ENCODE data around the gene EFCAB14. TPM values are rescaled to one million over a fixed set of nuclear protein-coding genes. Genes with fewer than 3 reads are reported as not detected.

EFCAB14 gene
- total RNA-seq, 1 experiment from 2014 or later: 86.8 TPM

DNA sequence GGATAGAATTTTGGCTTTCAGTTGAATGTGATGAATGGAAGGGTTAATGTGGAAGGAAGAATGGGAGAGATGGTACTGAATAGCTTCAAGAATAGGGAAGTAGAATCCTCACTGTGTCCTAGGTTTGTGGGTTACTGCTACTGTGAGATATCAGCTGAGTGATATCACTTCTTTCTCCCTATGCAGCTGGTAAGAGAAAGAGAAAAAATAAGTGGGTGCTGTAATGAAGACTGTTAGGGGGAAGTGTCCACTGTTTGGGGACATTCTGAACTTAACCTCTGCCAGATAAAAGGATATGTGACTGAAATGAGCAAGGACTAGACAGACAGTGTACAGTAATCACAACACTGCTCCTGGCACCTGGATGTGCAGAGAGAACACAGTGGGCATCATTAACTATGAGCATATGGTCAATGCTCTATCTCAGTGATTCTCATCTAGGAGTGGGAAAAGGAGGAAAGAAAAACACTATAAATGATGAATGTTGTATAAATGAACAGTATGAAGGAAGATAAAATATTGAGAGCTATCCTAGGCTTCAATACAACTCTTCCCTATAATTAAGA lies 76.7 kb downstream of the EFCAB14 start:
- BruUV-seq (replicated peaks): no TSS peak
- ChIA-PET CTCF (no interaction called here), POLR2A (no interaction called here)
- H3K27me3 ChIP-seq (ENCODE audit: control insufficient read depth, insufficient read depth, low read length): no peaks in the 10 kb centered on the region
- TF ChIP-seq SIN3A (IDR thresholded peaks at IDR 0.05; ENCODE audit: borderline replicate concordance, insufficient read depth, low read depth, low read length) (no peak), POLR2AphosphoS5 (IDR thresholded peaks at IDR 0.05; ENCODE audit: low read depth, low read length) (no peak), CTCF (IDR thresholded peaks at IDR 0.05) (no peak), REST (IDR thresholded peaks at IDR 0.05; ENCODE audit: insufficient read depth in 1 of 2, low read depth in 2 of 2, low read length in 1 of 2) (no peak), TCF7L2 (IDR thresholded peaks at IDR 0.05; ENCODE audit: low read depth, low read length) (no peak)
- H3K9me3 ChIP-seq (ENCODE audit: control insufficient read depth, insufficient read depth, low read depth, low read length): no peaks in the 10 kb centered on the region
- peak overlapping the region; percentile 89 for H3K27ac ChIP-seq (ENCODE audit: low read length)
- H3K4me3 ChIP-seq (ENCODE audit: low read depth in 2 of 2, low read length in 2 of 2): no peak overlapping the region
- DNase-seq (ENCODE audit: low read depth, low spot score) (no peak), ATAC-seq (no peak)
- intact Hi-C loops (cut with micrococcal nuclease; ENCODE audit: unreplicated experiment) (no loop called here), in situ Hi-C loops (cut with HindIII; ENCODE audit: low pct_unique_long_range_greater_than_20kb, low sequenced_read_pairs) (no loop called here)
- peaks cover 32% of the 10 kb centered on the region for H3K4me1 ChIP-seq (ENCODE audit: control insufficient read depth, insufficient read depth, low read length)
- no peaks in the 10 kb centered on the region for H3K36me3 ChIP-seq (ENCODE audit: control insufficient read depth, insufficient read depth, low read length)

- peak overlapping the region; percentile 36; the same call in 1 of the 2 replicates for H3K27ac ChIP-seq (ENCODE audit: low read length)
- H3K9me3 ChIP-seq (ENCODE audit: control insufficient read depth, insufficient read depth, low read depth, low read length): no peaks in the 10 kb centered on the region
- in situ Hi-C loops (cut with HindIII; ENCODE audit: low pct_unique_long_range_greater_than_20kb, low sequenced_read_pairs): no loop called here
- DNase-seq (ENCODE audit: low read depth, low spot score) (no peak), ATAC-seq (no peak)
- no peaks in the 10 kb centered on the region for H3K27me3 ChIP-seq (ENCODE audit: control insufficient read depth, insufficient read depth, low read length)
- peaks cover 25% of the 10 kb centered on the region for H3K4me1 ChIP-seq (ENCODE audit: control insufficient read depth, insufficient read depth, low read length)
- POLR2A ChIA-PET: no interaction called here
- no TSS peak for BruUV-seq (replicated peaks)
- no peaks in the 10 kb centered on the region for H3K36me3 ChIP-seq (ENCODE audit: control insufficient read depth, insufficient read depth, low read length)
- CTCF ChIA-PET: no interaction called here
- TF ChIP-seq CTCF (IDR thresholded peaks at IDR 0.05) (no peak), POLR2AphosphoS5 (IDR thresholded peaks at IDR 0.05; ENCODE audit: low read depth, low read length) (no peak), TCF7L2 (IDR thresholded peaks at IDR 0.05; ENCODE audit: low read depth, low read length) (no peak), SIN3A (IDR thresholded peaks at IDR 0.05; ENCODE audit: borderline replicate concordance, insufficient read depth, low read depth, low read length) (no peak), REST (IDR thresholded peaks at IDR 0.05; ENCODE audit: insufficient read depth in 1 of 2, low read depth in 2 of 2, low read length in 1 of 2) (no peak)
- no peak overlapping the region for H3K4me3 ChIP-seq (ENCODE audit: low read depth in 2 of 2, low read length in 2 of 2)
- intact Hi-C loops (cut with micrococcal nuclease; ENCODE audit: unreplicated experiment): no loop called here
Observed at GRCh38 chr1:46639547-46639946, 79.4 kb downstream of the EFCAB14 start.

Data from Panc1 (cell line).